ENCODE data around the gene IYD. TPM values are rescaled to one million over a fixed set of nuclear protein-coding genes. Genes with fewer than 3 reads are reported as not detected.

The IYD gene
- total RNA-seq, 1 donor: not detected

DNA sequence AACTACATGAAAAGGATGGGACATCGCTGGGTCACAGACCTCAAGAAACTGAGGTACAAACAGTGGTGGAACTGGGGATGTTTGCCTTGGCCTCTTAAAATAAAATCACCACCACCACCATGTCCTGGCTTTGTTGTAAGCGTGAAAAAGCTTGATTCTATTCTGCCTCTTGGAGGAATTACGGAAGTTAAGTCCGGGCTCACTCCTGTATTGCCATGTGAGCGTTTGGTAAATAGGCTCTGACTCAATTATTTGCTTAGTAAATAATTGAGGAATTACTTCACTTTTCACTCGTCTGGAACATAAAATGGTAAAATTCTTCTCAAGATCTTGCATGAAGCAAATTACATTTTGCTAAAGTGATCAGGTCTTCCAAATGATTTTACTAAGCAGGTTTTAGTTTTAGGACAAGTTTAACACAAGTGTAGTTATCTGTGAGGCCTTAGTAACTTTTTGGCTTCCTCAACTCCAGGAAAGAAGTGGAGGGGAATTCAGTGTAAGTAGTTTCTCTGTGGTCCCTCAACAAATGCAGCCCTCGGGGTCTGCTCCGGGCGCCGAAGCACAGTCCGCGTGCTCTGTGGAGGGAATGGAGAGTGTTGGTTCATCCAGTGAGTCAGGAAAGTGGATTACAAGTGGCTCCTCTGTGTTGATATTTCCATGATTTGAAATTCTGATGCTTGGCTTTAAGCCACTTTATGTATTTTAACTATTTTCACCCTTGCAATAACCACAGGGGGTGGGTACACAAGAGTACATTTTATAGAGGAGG lies 23.8 kb downstream of the IYD start:
- TF ChIP-seq, protein P1, sequence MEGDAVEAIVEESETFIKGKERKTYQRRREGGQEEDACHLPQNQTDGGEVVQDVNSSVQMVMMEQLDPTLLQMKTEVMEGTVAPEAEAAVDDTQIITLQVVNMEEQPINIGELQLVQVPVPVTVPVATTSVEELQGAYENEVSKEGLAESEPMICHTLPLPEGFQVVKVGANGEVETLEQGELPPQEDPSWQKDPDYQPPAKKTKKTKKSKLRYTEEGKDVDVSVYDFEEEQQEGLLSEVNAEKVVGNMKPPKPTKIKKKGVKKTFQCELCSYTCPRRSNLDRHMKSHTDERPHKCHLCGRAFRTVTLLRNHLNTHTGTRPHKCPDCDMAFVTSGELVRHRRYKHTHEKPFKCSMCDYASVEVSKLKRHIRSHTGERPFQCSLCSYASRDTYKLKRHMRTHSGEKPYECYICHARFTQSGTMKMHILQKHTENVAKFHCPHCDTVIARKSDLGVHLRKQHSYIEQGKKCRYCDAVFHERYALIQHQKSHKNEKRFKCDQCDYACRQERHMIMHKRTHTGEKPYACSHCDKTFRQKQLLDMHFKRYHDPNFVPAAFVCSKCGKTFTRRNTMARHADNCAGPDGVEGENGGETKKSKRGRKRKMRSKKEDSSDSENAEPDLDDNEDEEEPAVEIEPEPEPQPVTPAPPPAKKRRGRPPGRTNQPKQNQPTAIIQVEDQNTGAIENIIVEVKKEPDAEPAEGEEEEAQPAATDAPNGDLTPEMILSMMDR (IDR thresholded peaks at IDR 0.05; ENCODE audit: extremely low read depth, low read depth, low read length): no peak
- Histone ChIP-seq H3K27me3 (ENCODE audit: insufficient read depth, low read length) (no peaks in the 10 kb centered on the region), H2AFZ (ENCODE audit: low read length) (no peak overlapping the region), H3K4me2 (ENCODE audit: insufficient read depth, low read length) (no peak overlapping the region), H3K36me3 (ENCODE audit: insufficient read depth, low read length) (no peaks in the 10 kb centered on the region), H4K20me1 (ENCODE audit: insufficient read depth, low read length) (no peaks in the 10 kb centered on the region), H3K4me3 (ENCODE audit: insufficient read depth, low read length) (no peak overlapping the region), H3K9me3 (ENCODE audit: low read depth, low read length) (no peaks in the 10 kb centered on the region), H3K4me1 (ENCODE audit: insufficient read depth, low read length) (no peaks in the 10 kb centered on the region), H3K79me2 (ENCODE audit: insufficient read depth, low read length) (no peaks in the 10 kb centered on the region), H3K27ac (ENCODE audit: low read depth, low read length) (no peak overlapping the region)
- DNase-seq (ENCODE audit: insufficient read length, low spot score, missing footprints): no peak

DNA sequence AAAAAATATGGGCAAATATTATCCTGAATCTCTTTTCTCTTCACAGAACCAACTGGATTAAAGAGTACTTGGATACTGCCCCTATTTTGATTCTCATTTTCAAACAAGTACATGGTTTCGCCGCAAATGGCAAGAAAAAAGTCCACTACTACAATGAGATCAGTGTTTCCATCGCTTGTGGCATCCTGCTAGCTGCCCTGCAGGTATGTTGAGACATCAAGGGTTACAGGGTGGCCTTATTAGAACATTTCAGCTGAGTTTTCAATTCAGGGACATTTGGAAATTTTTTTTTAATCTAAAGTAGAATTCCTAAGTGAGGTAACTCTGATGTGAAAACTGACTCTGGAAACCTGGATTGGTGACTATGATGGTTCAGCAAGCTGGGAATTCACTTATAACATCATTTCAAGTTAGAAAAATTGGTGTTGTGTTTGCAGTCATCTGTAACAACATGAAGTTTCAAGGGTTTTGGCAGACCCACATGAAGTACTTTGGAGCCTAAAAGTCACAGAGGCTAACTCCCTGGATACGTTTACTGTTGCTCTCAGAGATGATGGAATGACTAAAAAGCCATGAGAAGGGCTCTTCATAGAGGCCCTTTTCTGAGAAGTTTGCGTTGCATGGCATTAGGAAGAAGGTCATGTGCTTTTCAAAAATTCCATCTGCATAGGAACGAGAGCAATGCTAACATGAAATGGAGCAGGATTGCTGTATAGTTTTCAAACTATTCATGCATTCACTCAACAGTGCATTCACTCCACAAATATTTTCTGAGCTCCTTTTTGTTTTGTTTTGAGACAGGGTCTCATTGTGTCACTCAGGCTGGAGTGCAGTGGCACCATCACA lies 25.5 kb downstream of the IYD start:
- H3K4me3 ChIP-seq (ENCODE audit: insufficient read depth, low read length): no peak overlapping the region

DNA sequence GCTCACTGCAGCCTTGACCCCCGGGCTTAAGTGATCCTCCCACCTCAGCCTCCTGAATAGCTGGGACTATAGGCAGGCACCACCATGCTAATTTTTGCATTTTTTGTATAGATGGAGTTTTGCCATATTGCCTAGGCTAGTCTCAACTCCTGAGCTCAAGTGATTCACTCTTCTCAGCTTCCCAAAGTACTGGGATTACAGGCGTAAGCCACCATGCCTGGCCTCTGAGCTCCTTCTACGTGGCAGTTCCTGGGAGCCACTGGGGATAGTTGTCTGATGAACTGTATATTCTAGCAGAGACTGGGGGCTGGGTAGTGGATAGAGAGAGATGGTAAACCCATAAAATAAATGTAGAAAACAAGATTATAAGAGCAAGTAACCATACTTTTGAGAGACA lies 26.1 kb downstream of the IYD start:
- no peak overlapping the region for H3K4me3 ChIP-seq (ENCODE audit: insufficient read depth, low read length)
- no peak overlapping the region for H3K4me2 ChIP-seq (ENCODE audit: insufficient read depth, low read length)
- no peak overlapping the region for H2AFZ ChIP-seq (ENCODE audit: low read length)
- no peaks in the 10 kb centered on the region for H3K79me2 ChIP-seq (ENCODE audit: insufficient read depth, low read length)
- H4K20me1 ChIP-seq (ENCODE audit: insufficient read depth, low read length): no peaks in the 10 kb centered on the region
- H3K4me1 ChIP-seq (ENCODE audit: insufficient read depth, low read length): no peaks in the 10 kb centered on the region
- no peaks in the 10 kb centered on the region for H3K36me3 ChIP-seq (ENCODE audit: insufficient read depth, low read length)
- H3K9me3 ChIP-seq (ENCODE audit: low read depth, low read length): no peaks in the 10 kb centered on the region
- no peak overlapping the region for H3K27ac ChIP-seq (ENCODE audit: low read depth, low read length)
- H3K27me3 ChIP-seq (ENCODE audit: insufficient read depth, low read length): no peaks in the 10 kb centered on the region
- TF ChIP-seq, protein P1 (IDR thresholded peaks at IDR 0.05; ENCODE audit: extremely low read depth, low read depth, low read length): no peak
- DNase-seq (ENCODE audit: insufficient read length, low spot score, missing footprints): no peak

More for the DNA sequence above, 25.5 kb downstream of the IYD start:
- no peak overlapping the region for H2AFZ ChIP-seq (ENCODE audit: low read length)
- H3K9me3 ChIP-seq (ENCODE audit: low read depth, low read length): no peaks in the 10 kb centered on the region
- TF ChIP-seq, protein P1 (IDR thresholded peaks at IDR 0.05; ENCODE audit: extremely low read depth, low read depth, low read length): no peak
- H4K20me1 ChIP-seq (ENCODE audit: insufficient read depth, low read length): no peaks in the 10 kb centered on the region
- no peak overlapping the region for H3K27ac ChIP-seq (ENCODE audit: low read depth, low read length)
- H3K4me1 ChIP-seq (ENCODE audit: insufficient read depth, low read length): no peaks in the 10 kb centered on the region
- H3K36me3 ChIP-seq (ENCODE audit: insufficient read depth, low read length): no peaks in the 10 kb centered on the region
- no peak overlapping the region for H3K4me2 ChIP-seq (ENCODE audit: insufficient read depth, low read length)
- no peaks in the 10 kb centered on the region for H3K79me2 ChIP-seq (ENCODE audit: insufficient read depth, low read length)
- no peaks in the 10 kb centered on the region for H3K27me3 ChIP-seq (ENCODE audit: insufficient read depth, low read length)
- no peak for DNase-seq (ENCODE audit: insufficient read length, low spot score, missing footprints)

Data from osteoblast (primary cell).